Non-pigmented ciliary epithelial cell (primary cell): ENCODE results near the gene DDX11.
"Not testable (repeated sequence)": the region's sequence is repeated elsewhere in the genome, so short reads cannot be mapped to it uniquely, and the experiment has no call there.

ENCODE experiments used
- DNase-seq: peaks from one replicate; pipeline ENCODE4 v3.0.0-alpha.2; 2010; ENCODE audit warnings: low read depth

Gene DDX11

DNA sequence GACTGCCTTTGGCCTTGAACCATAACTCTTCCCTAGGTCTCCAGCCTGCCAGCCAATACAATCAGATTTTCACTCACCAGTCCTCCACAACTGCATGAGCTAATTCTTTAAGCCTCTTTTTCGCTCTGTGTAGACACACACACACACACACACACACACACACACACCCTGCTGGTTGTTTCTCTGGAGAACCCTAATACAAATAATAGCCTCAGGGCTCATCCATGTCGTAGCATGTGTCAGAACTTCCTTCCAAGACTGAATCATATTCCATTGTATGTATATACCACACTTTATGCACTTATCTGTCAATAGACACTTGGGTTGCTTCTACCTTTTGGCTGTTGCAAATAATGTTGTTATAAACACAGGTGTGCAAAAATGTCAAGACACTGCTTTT lies 6.0 kb upstream of the DDX11 start:
- DNase-seq = not testable (repeated sequence)

DNA sequence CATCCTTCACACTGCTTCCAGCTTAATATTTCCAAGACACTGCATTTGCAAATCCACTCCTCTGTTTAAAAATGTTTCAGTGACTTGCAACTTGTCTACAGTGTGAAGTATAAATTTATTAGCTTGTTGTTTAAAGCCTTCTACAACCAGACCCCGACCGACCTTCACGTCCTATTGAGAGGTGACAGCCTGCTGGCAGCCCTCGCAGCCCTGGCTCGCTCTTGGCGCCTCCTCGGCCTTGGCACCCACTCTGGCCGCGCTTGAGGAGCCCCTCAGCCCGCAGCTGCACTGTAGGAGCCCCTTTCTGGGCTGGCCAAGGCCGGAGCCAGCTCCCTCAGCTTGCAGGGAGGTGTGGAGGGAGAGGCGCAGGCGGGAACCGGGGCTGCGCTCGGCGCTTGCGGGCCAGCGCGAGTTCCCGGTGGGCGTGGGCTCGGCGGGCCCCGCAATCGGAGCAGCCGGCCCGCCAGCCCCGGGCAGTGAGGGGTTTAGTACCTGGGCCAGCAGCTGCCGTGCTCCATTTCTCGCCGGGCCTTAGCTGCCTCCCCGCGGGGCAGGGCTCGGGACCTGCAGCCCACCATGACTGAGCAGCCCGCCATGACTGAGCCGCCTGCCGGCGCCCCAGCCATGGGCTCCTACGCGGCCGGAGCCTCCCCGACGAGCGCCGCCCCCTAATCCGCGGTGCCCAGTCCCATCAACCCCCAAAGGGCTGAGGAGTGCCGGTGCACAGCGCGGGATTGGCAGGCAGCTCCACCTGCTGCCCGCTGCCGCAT lies 2.5 kb upstream of the DDX11 start:
- DNase-seq = not testable (repeated sequence)

GRCh38 chr12:31072962-31073361 lies 698 bp upstream of the DDX11 start:
- not testable (repeated sequence) for DNase-seq

GRCh38 chr12:31074333-31074874 lies 744 bp downstream of the DDX11 start:
- not testable (repeated sequence) for DNase-seq

- DNase-seq = not testable (repeated sequence)
Measured at GRCh38 chr12:31076150-31076549, 2.5 kb downstream of the DDX11 start.

- not testable (repeated sequence) for DNase-seq
Measured at GRCh38 chr12:31077095-31077494, 3.4 kb downstream of the DDX11 start.

DNA sequence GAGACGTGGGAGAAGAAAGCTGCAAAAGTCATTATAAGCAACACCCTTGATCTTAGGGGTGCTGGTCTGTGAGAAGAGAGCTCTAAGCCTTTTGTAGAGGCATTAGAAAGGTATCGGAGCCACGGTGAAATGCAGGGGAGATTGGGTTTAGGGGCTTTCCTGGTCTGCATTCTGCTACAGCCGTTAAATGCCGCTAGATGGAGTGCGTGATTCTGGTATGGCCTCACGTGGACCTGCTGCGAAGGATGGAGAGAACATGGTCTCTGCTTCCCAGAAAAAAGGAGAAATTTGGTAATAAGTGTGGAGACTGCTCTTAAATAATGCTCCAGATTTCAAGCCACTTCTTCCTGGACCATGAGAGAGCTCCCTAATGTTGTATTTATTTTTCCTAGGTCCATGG lies 4.3 kb downstream of the DDX11 start:
- not testable (repeated sequence) for DNase-seq

GRCh38 chr12:31079421-31079820 lies 5.8 kb downstream of the DDX11 start:
- DNase-seq = not testable (repeated sequence)

DNA sequence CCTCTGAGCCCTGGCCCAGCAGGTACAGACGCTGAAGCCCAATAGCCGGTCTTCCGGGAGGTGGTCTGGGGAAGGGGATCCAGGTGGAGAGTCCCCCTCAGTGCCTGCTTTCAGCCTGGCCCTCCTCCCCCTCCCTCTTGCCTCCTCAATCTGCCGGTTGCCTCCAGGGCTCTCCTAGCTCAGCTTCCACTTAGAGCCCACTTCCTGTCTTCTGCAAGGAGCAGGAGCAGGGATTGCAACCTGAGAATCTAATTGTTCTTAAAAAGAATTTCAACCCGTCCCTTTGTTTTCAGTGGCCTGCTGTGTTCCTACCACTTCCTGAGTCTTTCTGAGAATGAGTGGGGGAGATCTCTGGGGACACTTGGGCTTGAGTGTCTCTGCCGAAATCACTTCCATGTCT lies 6.6 kb downstream of the DDX11 start:
- DNase-seq = not testable (repeated sequence)

GRCh38 chr12:31081274-31081673 lies 7.6 kb downstream of the DDX11 start:
- DNase-seq = not testable (repeated sequence)

DNA sequence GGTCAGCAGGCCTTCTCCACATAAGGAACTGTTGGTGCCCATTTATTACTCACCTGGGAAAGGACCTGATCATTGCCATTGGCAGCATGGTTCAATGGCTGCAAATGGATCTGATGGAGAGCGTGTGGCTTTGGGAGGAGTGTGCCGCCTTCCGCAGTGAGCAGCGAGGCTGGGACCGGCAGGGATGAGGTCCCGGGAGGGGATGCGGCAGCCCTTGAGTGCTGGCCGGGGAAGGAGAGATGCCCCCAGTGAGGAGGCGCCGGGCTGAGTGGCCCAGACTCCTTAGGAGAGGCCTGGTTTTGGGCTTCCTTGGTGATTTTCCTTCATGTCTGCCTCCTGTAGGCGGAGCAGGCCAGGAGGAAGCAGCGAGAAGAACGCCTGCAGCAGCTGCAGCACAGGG lies 10.6 kb downstream of the DDX11 start:
- DNase-seq = not testable (repeated sequence)

DNA sequence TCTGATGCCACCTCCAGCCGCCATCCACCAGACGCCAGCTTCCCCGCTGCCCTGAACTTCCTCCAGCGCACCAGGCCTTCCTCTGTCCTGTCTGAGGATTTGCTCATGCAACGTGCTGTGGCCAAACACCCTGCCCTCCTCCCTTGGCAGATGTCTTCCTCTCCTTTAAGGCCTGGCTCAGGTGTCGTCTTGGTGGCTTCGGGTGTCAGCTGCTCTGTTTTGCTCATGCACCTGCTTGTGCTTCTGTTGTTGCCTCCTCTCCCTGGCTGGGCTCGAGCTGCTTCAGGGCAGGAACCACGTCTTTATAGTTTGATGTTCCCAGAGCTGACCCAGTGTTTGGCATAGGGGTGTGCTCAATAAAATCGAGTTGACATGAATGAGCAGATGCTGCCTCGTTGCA lies 12.4 kb downstream of the DDX11 start:
- DNase-seq = not testable (repeated sequence)

DNA sequence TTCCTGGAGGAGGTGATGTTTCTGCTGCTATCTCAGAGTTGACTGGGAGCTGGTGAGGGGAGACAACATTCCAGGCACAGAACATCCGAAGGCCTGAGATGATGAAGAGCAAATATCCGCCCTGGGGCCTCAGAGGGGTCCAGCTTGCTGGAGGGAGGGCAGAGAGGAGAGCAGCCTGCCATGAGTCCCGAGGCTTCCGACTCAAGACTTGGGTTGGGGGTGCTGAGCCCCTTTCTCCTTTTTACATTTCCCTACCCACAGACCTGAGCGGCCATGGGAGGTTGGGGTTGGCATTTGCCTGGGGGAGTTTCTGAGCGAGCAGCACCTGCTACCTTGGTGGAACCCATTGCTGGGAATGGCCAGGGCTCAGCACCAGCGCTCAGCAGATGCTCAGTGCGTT lies 13.8 kb downstream of the DDX11 start:
- not testable (repeated sequence) for DNase-seq

DNA sequence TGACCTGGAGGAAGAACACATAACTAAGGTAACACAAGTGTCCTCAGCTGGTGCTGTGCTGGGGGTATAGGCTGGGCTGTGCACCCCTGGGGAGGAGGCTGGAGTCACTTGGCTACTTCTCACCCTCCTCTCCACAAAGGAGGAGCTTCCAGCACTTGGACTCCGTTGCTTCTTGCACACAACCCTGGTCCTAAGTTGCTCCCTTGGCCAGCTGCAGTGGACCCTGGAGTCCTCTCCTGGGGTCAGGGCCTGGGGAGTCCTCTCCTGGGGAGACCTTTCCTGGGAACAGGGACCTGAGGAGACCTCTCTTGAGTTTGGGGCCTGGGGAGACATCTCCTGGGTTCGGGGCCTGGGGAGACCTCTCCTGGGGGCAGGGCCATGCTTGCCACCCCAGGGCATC lies 14.3 kb downstream of the DDX11 start:
- not testable (repeated sequence) for DNase-seq

- no peak for DNase-seq
Measured at GRCh38 chr12:31089072-31089471, 15.4 kb downstream of the DDX11 start.

- not testable (repeated sequence) for DNase-seq
Measured at GRCh38 chr12:31091629-31092028, 18.0 kb downstream of the DDX11 start.

DNA sequence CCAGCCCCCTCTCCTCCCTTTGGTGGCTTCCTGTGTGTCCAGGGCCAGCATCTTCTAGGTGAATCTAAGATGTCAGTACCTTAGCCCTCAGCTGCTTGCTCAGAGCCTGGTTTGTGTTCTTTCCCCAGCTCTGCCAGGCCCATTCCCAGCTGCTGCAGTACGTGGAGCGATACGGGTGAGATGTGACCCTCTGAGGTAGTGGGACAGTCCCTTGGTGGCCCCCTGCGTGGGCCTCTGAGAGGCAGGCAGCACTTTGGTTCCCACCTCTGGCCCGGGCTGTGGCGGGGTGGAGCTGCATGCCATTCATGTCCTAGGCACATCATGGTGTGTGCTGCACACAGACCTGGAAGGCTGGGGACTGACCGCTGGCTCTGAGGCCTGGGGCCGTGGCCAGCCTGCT lies 19.1 kb downstream of the DDX11 start:
- DNase-seq = not testable (repeated sequence)

DNA sequence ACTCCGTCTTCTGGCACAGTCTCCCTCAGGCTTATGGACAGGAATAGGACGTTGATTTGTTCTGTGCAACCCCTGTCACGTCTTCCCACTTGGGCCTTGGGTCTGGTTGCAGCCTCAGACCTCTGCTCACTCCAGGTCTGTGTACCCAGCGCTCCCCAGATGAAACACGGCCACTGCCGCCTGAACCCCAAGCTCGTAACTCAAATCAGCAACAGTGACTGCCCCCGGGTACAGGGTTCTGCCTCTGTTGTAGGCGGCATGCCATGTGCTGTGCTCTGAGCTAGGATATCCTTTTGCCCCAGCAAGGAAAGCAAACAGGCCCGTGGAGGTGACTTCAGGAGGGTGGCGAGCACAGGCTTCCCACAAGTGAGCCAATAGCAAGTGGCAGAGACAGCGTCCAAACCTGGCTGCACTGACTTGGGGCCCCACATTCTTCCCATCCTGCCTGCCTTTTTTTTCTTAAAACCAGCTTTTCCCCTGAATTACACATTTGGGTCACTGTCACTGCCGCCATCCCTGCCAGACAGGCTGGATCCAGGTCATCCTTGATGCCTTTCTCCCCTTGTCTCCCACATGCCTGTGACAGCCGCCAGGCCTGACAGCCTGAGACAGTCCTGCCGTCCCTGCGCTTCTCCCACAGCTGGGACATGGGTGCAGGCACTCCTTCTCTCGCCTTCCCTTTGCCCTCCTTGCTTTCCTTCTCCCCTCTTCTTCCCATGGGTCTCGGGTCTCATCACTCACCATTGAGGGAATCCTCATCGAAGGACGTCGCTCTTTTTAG lies 21.6 kb downstream of the DDX11 start:
- DNase-seq = not testable (repeated sequence)

DNA sequence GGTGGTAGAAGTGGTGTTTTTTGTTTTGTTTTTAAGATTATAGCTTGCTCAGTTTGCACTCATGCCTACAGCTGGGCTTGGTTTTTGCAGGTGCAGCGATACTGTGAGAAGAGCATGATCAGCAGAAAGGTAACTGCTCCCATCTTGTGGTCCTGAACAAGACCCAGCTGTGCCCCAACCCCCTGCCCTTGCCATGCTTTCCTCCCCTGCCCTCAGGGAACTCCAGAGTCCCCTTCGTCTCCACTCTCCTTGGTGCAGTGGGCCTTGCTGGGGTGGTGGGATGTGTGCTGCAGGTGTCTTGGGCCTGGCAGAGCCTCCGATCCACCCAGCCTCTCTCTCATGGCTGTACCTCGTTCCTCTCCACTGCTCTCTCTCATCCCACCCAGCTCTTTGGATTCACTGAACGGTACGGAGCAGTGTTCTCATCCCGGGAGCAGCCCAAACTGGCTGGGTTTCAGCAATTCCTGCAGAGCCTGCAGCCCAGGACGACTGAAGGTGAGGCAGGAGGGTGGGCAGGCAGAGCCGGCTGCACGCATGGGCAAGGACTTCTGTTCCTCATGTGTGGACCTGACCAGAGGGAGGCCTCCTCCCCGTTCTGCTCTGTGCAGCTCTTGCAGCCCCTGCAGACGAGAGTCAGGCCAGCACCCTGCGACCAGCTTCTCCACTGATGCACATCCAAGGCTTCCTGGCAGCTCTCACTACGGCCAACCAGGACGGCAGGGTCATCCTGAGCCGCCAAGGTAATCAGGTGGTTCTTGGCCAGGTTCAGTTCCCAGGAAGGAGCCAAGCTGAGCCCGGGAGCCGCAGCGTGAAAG lies 22.8 kb downstream of the DDX11 start:
- DNase-seq = not testable (repeated sequence)

DNA sequence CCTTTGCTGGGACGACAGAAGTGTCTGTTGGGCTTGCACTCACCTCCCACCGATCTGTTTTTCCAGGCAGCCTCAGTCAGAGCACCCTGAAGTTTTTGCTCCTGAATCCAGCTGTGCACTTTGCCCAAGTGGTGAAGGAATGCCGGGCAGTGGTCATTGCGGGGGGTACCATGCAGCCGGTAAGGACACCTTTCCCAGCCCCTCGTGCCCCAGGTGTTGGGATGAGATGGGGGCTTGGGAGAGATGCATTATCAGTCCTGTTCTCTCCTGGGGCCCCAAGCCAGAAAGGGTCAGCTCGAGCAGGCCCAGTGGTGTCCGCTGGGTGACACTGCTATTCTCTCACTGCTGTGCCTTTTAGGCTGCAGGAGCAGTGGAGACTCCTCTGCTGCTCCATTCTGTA lies 24.2 kb downstream of the DDX11 start:
- not testable (repeated sequence) for DNase-seq

- not testable (repeated sequence) for DNase-seq
Measured at GRCh38 chr12:31098363-31098762, 24.7 kb downstream of the DDX11 start.

GRCh38 chr12:31098771-31099170 lies 25.1 kb downstream of the DDX11 start:
- not testable (repeated sequence) for DNase-seq
